PC-9 (cell line): ENCODE measurements around the gene DDX23.

ENCODE experiments used
- EZH2 ChIP-seq: fragments of 200-600 bp; sonication (generic); IDR thresholded peaks from 2 replicates; pipeline ENCODE4 v1.8.0; 2017; ENCODE audit warnings: antibody characterized with exemption, low read depth
- TF ChIP-seq, protein P1 (sequence below): fragments of 200-600 bp; sonication (generic); conservative IDR thresholded peaks from 2 replicates; pipeline ENCODE4 v1.6.1; 2017; ENCODE audit warnings: mixed run types, antibody characterized with exemption, mild to moderate bottlenecking, moderate library complexity

DNA sequence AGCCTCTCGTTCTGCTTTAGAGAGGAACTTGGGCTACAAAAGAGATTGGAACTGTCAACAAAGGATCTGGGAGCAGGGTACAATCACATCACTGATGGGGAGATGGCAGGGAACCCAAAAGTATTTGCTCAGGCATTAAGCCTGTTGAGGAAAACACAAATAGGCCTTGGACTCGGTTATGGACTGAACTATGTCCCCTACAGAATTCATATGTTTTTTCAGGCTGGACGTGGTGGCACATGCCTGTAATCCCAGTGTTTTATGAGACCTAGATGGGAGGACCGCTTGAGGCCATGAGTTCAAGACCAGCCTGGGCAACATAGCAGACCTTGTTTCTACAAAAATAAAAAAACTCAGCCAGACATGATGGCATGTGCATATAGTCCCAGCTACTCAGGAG is 13.9 kb downstream of the DDX23 start:
- TF ChIP-seq, protein P1, sequence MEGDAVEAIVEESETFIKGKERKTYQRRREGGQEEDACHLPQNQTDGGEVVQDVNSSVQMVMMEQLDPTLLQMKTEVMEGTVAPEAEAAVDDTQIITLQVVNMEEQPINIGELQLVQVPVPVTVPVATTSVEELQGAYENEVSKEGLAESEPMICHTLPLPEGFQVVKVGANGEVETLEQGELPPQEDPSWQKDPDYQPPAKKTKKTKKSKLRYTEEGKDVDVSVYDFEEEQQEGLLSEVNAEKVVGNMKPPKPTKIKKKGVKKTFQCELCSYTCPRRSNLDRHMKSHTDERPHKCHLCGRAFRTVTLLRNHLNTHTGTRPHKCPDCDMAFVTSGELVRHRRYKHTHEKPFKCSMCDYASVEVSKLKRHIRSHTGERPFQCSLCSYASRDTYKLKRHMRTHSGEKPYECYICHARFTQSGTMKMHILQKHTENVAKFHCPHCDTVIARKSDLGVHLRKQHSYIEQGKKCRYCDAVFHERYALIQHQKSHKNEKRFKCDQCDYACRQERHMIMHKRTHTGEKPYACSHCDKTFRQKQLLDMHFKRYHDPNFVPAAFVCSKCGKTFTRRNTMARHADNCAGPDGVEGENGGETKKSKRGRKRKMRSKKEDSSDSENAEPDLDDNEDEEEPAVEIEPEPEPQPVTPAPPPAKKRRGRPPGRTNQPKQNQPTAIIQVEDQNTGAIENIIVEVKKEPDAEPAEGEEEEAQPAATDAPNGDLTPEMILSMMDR: no peak
- no peak for TF ChIP-seq EZH2
